Stomach (tissue), 9 donors: ENCODE data around the gene DPP7. TPM values are rescaled to one million over a fixed set of nuclear protein-coding genes. Genes with fewer than 3 reads are reported as not detected.

Source experiments
- DNase-seq, 2 donors: peaks; one replicate each; pipeline versions ENCODE4 v3.0.0 to v3.0.0-alpha.2; 2013 to 2019
- H3K27ac ChIP-seq, 5 donors: fragments of 200-600 bp in 4 of 5; sonication (generic) in 4 of 5; one replicate each; pipeline ENCODE4 v1.5.1; 2013 to 2019; ENCODE audit warnings: mild to moderate bottlenecking in 1 of 5, moderate library complexity in 1 of 5
- H3K27me3 ChIP-seq, 3 donors: fragments of 200-600 bp; sonication (generic); one replicate each; pipeline ENCODE4 v1.5.1; 2017 to 2019; ENCODE audit warnings: mixed run types in 1 of 3
- H3K36me3 ChIP-seq, 4 donors: fragments of 200-600 bp; sonication (generic); 1 replicate in 3 of 4; 2 replicates in 1 of 4; pipeline ENCODE4 v1.5.1; 2016 to 2019
- H3K4me1 ChIP-seq, 4 donors: fragments of 200-600 bp; sonication (generic); one replicate each; pipeline ENCODE4 v1.5.1; 2016 to 2019
- H3K4me3 ChIP-seq, 4 donors: fragments of 200-600 bp; sonication (generic) in 3 of 4; one replicate each; pipeline ENCODE4 v1.5.1; 2016 to 2019; ENCODE audit warnings: mild to moderate bottlenecking in 1 of 4
- H3K9me3 ChIP-seq, 4 donors: fragments of 200-600 bp; sonication (generic); one replicate each; pipeline ENCODE4 v1.5.1; 2016 to 2019
- EP300 ChIP-seq: sonication (generic); formaldehyde crosslinking; IDR thresholded peaks from one replicate; pipeline ENCODE4 v1.6.1; 2017; ENCODE audit warnings: antibody characterized with exemption
- POLR2A ChIP-seq, 4 donors: fragments of 450-650 bp; IDR thresholded peaks; one replicate each; pipeline ENCODE4 v1.6.1; 2016; ENCODE audit warnings: antibody characterized with exemption in 4 of 4, control low read depth in 2 of 4, mild to moderate bottlenecking in 1 of 4, moderate library complexity in 1 of 4
- POLR2AphosphoS5 ChIP-seq, 3 donors: sonication (generic); formaldehyde crosslinking; IDR thresholded peaks; one replicate each; pipeline ENCODE4 v1.6.1; 2016; ENCODE audit warnings: antibody characterized with exemption in 3 of 3
- WGBS, 5 donors: extraction: QIAGEN DNeasy Blood & Tissue Kit in 3 of 5; methylation state at CpG; one replicate each; pipeline versions ENCODE4 v1.1.5 to v1.1.7; 2013 to 2018; 5-methylcytosine and 5-hydroxymethylcytosine counted together
- intact Hi-C: fragments of 100-400 bp; cut with DNase I; formaldehyde crosslinking; loops from one replicate; pipeline ENCODE4 v1.15.1; 2023; ENCODE audit warnings: low total_unique reads
- polyA plus RNA-seq, 3 donors: library from polyadenylated mRNA; stranded (reverse); fragments of 200-250 nt; gene quantifications; one replicate each; pipeline ENCODE4 v1.2.3, GENCODE V29; 2013
- total RNA-seq, 5 donors: library from RNA; depleted of rRNA; stranded (reverse); fragments of >200 nt; gene quantifications; one replicate each; pipeline versions ENCODE4 v1.1.0 to v1.2.3, GENCODE V29; 2014 to 2016
- TF ChIP-seq, protein P1 (sequence below), 7 experiments: fragments of 450-650 bp in 4 of 7; fragments of 200-600 bp in 3 of 7; sonication (generic) in 3 of 7; IDR thresholded peaks; one replicate each; pipeline ENCODE4 v1.5.1; 2016 to 2019; ENCODE audit warnings: antibody characterized with exemption in 7 of 7, control low read depth in 2 of 7, mild to moderate bottlenecking in 1 of 7
- donor health status: healthy with polysubstance abuse.
- donor health status: Bipolar disorder and iron deficiency.
- donor health status: healthy.

The DPP7 gene
- total and polyA plus RNA-seq, 8 donors, result 25.9 to 346 (median 199) TPM

DNA sequence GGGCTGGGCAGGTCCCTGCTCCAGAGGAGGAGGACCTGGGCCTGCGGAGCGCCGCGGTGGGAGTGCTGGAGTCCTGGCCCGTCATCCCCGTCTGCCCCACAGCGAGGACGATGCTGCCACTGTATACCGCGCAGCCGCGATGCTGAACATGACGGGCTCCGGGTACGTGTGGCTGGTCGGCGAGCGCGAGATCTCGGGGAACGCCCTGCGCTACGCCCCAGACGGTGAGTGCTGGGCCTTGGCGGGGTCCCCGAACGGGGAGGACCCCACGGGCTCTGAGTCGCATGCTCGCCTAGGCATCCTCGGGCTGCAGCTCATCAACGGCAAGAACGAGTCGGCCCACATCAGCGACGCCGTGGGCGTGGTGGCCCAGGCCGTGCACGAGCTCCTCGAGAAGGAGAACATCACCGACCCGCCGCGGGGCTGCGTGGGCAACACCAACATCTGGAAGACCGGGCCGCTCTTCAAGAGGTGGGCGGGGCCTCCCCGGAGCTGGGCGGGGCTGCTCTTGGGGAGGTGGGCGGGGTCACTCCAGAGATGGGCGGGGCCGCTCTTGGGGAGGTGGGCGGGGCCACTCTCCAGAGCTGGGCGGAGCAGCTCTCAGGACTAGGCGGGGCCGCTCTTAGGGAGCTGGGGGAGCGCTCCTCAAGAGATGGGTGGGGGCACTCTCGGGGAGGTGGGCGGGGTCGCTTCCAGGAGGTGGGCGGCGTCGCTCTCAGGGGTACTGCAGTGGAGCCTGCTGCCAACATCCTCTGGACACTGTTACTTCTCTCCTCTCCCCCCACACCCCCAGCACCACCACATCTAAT is 42.2 kb upstream of the DPP7 start:
- Histone ChIP-seq H3K9me3 (no peaks in the 10 kb centered on the region), H3K27ac (no peak overlapping the region), H3K4me1 (peaks cover 8 to 26% (median 19%) of the 10 kb centered on the region in 4 donors), H3K27me3 (peaks cover 23 to 83% (median 67%) of the 10 kb centered on the region in 3 donors), H3K4me3 (peak overlapping the region in 3 of 4 donors; percentile 14 to 37 (median 20)), H3K36me3 (no peaks in the 10 kb centered on the region)
- intact Hi-C loops, result no loop called here
- WGBS, 5 donors, result 1 to 5% (median 4%) methylated on average over 36 to 65 of the region's 65 CpGs
- peak; percentile 46 to 54 for DNase-seq
- TF ChIP-seq, protein P1, sequence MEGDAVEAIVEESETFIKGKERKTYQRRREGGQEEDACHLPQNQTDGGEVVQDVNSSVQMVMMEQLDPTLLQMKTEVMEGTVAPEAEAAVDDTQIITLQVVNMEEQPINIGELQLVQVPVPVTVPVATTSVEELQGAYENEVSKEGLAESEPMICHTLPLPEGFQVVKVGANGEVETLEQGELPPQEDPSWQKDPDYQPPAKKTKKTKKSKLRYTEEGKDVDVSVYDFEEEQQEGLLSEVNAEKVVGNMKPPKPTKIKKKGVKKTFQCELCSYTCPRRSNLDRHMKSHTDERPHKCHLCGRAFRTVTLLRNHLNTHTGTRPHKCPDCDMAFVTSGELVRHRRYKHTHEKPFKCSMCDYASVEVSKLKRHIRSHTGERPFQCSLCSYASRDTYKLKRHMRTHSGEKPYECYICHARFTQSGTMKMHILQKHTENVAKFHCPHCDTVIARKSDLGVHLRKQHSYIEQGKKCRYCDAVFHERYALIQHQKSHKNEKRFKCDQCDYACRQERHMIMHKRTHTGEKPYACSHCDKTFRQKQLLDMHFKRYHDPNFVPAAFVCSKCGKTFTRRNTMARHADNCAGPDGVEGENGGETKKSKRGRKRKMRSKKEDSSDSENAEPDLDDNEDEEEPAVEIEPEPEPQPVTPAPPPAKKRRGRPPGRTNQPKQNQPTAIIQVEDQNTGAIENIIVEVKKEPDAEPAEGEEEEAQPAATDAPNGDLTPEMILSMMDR (IDR thresholded peaks at IDR 0.05), result no peak
- no peak for TF ChIP-seq EP300
- no peak for TF ChIP-seq POLR2AphosphoS5 (IDR thresholded peaks at IDR 0.05)
- no peak for TF ChIP-seq POLR2A (IDR thresholded peaks at IDR 0.05)

- Histone ChIP-seq H3K9me3 (peaks cover 0 to 3% (median 0%) of the 10 kb centered on the region in 4 donors), H3K4me1 (peaks cover 6 to 11% (median 9%) of the 10 kb centered on the region in 4 donors), H3K36me3 (no peaks in the 10 kb centered on the region), H3K27me3 (peaks cover 5 to 66% (median 32%) of the 10 kb centered on the region in 3 donors), H3K27ac (no peak overlapping the region), H3K4me3 (no peak overlapping the region)
- DNase-seq, result no peak
- TF ChIP-seq EP300 (no peak), POLR2A (IDR thresholded peaks at IDR 0.05) (no peak), POLR2AphosphoS5 (IDR thresholded peaks at IDR 0.05) (no peak)
- TF ChIP-seq, protein P1 (IDR thresholded peaks at IDR 0.05), result no peak
- 89 to 94% (median 91%) methylated on average over 7 of the region's 7 CpGs for whole genome bisulfite sequencing, 5 donors
- intact Hi-C loops, result no loop called here
These were observed 38.4 kb upstream of the DPP7 start for GRCh38 chr9:137152844-137153405.

- H3K27me3 ChIP-seq, result peaks cover 3 to 66% (median 32%) of the 10 kb centered on the region in 3 donors
- H3K27ac ChIP-seq, result no peak overlapping the region
- intact Hi-C loops, result no loop called here
- no peak for TF ChIP-seq EP300
- no peak for TF ChIP-seq POLR2AphosphoS5 (IDR thresholded peaks at IDR 0.05)
- TF ChIP-seq POLR2A (IDR thresholded peaks at IDR 0.05), result no peak
- TF ChIP-seq, protein P1 (IDR thresholded peaks at IDR 0.05), result no peak
- peaks cover 0 to 3% (median 0%) of the 10 kb centered on the region in 4 donors for H3K9me3 ChIP-seq
- no peak overlapping the region for H3K4me3 ChIP-seq
- H3K36me3 ChIP-seq, result no peaks in the 10 kb centered on the region
- no peaks in the 10 kb centered on the region for H3K4me1 ChIP-seq
- 16 to 30% (median 29%) methylated on average over 34 of the region's 34 CpGs for WGBS, 5 donors
- peak; percentile 49 to 67 for DNase-seq
These were observed 36.3 kb upstream of the DPP7 start for GRCh38 chr9:137150617-137151457.
